HEK293 (cell line): ENCODE measurements around the gene INTS2.

ENCODE experiments used
- CTCF ChIP-seq: fragments of 450-650 bp; formaldehyde crosslinking; IDR thresholded peaks from 2 replicates; pipeline ENCODE4 v1.5.1; 2016; ENCODE audit warnings: missing biosample characterization, missing genetic modification characterization
- ZNF2 ChIP-seq: fragments of 450-650 bp; formaldehyde crosslinking; IDR thresholded peaks from 2 replicates; pipeline ENCODE4 v1.5.1; 2016; ENCODE audit warnings: missing biosample characterization, missing genetic modification characterization
- ZNF239 ChIP-seq: fragments of 450-650 bp; formaldehyde crosslinking; IDR thresholded peaks from 2 replicates; pipeline ENCODE4 v1.5.1; 2016; ENCODE audit warnings: missing biosample characterization, missing genetic modification characterization
- ZNF670 ChIP-seq: fragments of 450-650 bp; formaldehyde crosslinking; IDR thresholded peaks from 2 replicates; pipeline ENCODE4 v1.5.1; 2016; ENCODE audit warnings: missing biosample characterization, missing genetic modification characterization, low read depth

- TF ChIP-seq ZNF670 (tag by site-specific recombination) (no peak), ZNF2 (tag by site-specific recombination) (no peak), ZNF239 (tag by site-specific recombination) (no peak), CTCF (tag by site-specific recombination) (no peak)
These were observed 59.7 kb downstream of the INTS2 start for GRCh38 chr17:61868074-61868473.
